Endodermal cell (in vitro differentiated cells): ENCODE measurements around the gene IL17D. TPM values are rescaled to one million over a fixed set of nuclear protein-coding genes. Genes with fewer than 3 reads are reported as not detected.

ENCODE experiments used
- DNase-seq: peaks from one replicate; pipeline ENCODE4 v3.0.0-alpha.2; 2017
- H3K27ac ChIP-seq: 2 replicates; pipeline ENCODE4 v1.5.1; 2013; ENCODE audit warnings: mild to moderate bottlenecking, low read depth, low read length, moderate library complexity
- H3K27me3 ChIP-seq: 2 replicates; pipeline ENCODE4 v1.6.1; 2013; ENCODE audit warnings: mild to moderate bottlenecking, low read length, moderate library complexity; ENCODE audit not compliant: insufficient read depth, control insufficient read depth, poor library complexity, severe bottlenecking
- H3K36me3 ChIP-seq: 2 replicates; pipeline ENCODE4 v1.7.0; 2013; ENCODE audit warnings: mild to moderate bottlenecking, low read length, moderate library complexity; ENCODE audit not compliant: control insufficient read depth, insufficient read depth
- H3K4me1 ChIP-seq: one replicate; pipeline ENCODE4 v1.7.0; 2013; ENCODE audit warnings: low read length; ENCODE audit not compliant: control insufficient read depth, insufficient read depth
- H3K4me3 ChIP-seq: 2 replicates; pipeline ENCODE4 v1.5.1; 2013; ENCODE audit warnings: mild to moderate bottlenecking, low read length, moderate library complexity
- H3K9ac ChIP-seq: 2 replicates; pipeline ENCODE4 v1.6.1; 2013; ENCODE audit warnings: mild to moderate bottlenecking, low read length, moderate library complexity; ENCODE audit not compliant: poor library complexity, severe bottlenecking; ENCODE audit errors: extremely low read depth
- H3K9me3 ChIP-seq: 2 replicates; pipeline ENCODE4 v1.6.1; 2013; ENCODE audit warnings: mild to moderate bottlenecking, low read length, moderate library complexity; ENCODE audit not compliant: control insufficient read depth
- H3K27ac Mint-ChIP-seq: 2 replicates; pipeline ENCODE4 v1.8.0; 2020; ENCODE audit warnings: mixed read lengths
- H3K27me3 Mint-ChIP-seq: 2 replicates; pipeline ENCODE4 v1.8.0; 2021; ENCODE audit warnings: mild to moderate bottlenecking, mixed read lengths; ENCODE audit not compliant: insufficient read depth
- H3K36me3 Mint-ChIP-seq: 2 replicates; pipeline ENCODE4 v1.8.0; 2020; ENCODE audit warnings: low read depth, mixed read lengths
- H3K4me1 Mint-ChIP-seq: 2 replicates; pipeline ENCODE4 v1.8.0; 2020; ENCODE audit warnings: mixed read lengths
- H3K4me3 Mint-ChIP-seq: 2 replicates; pipeline ENCODE4 v1.8.0; 2020; ENCODE audit warnings: mild to moderate bottlenecking, moderate library complexity, mixed read lengths
- H3K9me3 Mint-ChIP-seq: 2 replicates; pipeline ENCODE4 v1.8.0; 2020; ENCODE audit warnings: mild to moderate bottlenecking, mixed read lengths
- WGBS, 2 experiments: methylation state at CpG; one replicate each; pipeline versions ENCODE4 v1.1.5 to v1.1.7; 2013; ENCODE audit warnings: missing lambda C conversion rate in 2 of 2, mixed read lengths in 1 of 2; ENCODE audit not compliant: insufficient coverage in 1 of 2, insufficient read length in 1 of 2; 5-methylcytosine and 5-hydroxymethylcytosine counted together
- long read RNA-seq, 4 experiments: library from polyadenylated mRNA in 2 of 4; library from RNA in 1 of 4; library from capped mRNA in 1 of 4; stranded (forward) in 3 of 4; unstranded in 1 of 4; transcript quantifications; one replicate each; pipeline ENCODE4 v2.0.0, GENCODE V29; 2020 to 2021; ENCODE audit warnings: inconsistent platforms in 1 of 4
- polyA plus RNA-seq, 2 experiments: library from polyadenylated mRNA; stranded (reverse); fragments of 50-300 nt; gene quantifications; one replicate each; pipeline ENCODE4 v1.2.3, GENCODE V29; 2013
- total RNA-seq, 2 donors: library from RNA; stranded (reverse); fragmentation: NEBNext Ultra II Directional in 1 of 2; extraction: Animal tissue kit (Norgen Biotek cat#: 25700) in 1 of 2; gene quantifications; 2 replicates in 1 of 2; 3 replicates in 1 of 2; pipeline ENCODE4 v1.2.1, GENCODE V29; 2021
- TF ChIP-seq, protein P1 (sequence below): fragments of 200-600 bp; sonication (generic); conservative IDR thresholded peaks from 2 replicates; pipeline ENCODE4 v1.5.0; 2021; ENCODE audit warnings: antibody characterized with exemption, mild to moderate bottlenecking

Gene IL17D, protein sequence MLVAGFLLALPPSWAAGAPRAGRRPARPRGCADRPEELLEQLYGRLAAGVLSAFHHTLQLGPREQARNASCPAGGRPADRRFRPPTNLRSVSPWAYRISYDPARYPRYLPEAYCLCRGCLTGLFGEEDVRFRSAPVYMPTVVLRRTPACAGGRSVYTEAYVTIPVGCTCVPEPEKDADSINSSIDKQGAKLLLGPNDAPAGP
- under 1 TPM; 0.33 to 0.88 TPM for total RNA-seq
- polyA plus RNA-seq (2013, experiment 1 of 2) = 1.5 TPM
- 0.95 TPM for polyA plus RNA-seq (2013, experiment 2 of 2)
- long read RNA-seq, experiment 1, partial matches to known transcripts = 0 of 1 reads
- long read RNA-seq, experiment 1, other reads (novel, unspliced or antisense) = 1 of 1 reads
- long read RNA-seq, experiment 2, partial matches to known transcripts = 1 of 2 reads
- long read RNA-seq, experiment 2, other reads (novel, unspliced or antisense) = 1 of 2 reads
- long read RNA-seq, experiment 3, partial matches to known transcripts = 0 of 1 reads
- long read RNA-seq, experiment 3, other reads (novel, unspliced or antisense) = 1 of 1 reads
- long read RNA-seq, experiment 4 = 0 reads

- H3K36me3 ChIP-seq = no peaks in the 10 kb centered on the region
- H3K27ac Mint-ChIP-seq = peak within 1 kb of the TSS; percentile 33
- H3K36me3 Mint-ChIP-seq = no peaks in the 10 kb centered on the region
- H3K27me3 Mint-ChIP-seq = peaks cover 62% of the 10 kb centered on the region
- no peak within 1 kb of the TSS for H3K27ac ChIP-seq
- no peaks in the 10 kb centered on the region for H3K9me3 ChIP-seq
- H3K27me3 ChIP-seq = peaks cover 30% of the 10 kb centered on the region
- H3K9ac ChIP-seq = peak within 1 kb of the TSS; percentile 44
- TF ChIP-seq, protein P1, sequence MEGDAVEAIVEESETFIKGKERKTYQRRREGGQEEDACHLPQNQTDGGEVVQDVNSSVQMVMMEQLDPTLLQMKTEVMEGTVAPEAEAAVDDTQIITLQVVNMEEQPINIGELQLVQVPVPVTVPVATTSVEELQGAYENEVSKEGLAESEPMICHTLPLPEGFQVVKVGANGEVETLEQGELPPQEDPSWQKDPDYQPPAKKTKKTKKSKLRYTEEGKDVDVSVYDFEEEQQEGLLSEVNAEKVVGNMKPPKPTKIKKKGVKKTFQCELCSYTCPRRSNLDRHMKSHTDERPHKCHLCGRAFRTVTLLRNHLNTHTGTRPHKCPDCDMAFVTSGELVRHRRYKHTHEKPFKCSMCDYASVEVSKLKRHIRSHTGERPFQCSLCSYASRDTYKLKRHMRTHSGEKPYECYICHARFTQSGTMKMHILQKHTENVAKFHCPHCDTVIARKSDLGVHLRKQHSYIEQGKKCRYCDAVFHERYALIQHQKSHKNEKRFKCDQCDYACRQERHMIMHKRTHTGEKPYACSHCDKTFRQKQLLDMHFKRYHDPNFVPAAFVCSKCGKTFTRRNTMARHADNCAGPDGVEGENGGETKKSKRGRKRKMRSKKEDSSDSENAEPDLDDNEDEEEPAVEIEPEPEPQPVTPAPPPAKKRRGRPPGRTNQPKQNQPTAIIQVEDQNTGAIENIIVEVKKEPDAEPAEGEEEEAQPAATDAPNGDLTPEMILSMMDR = no peak
- peaks cover 5% of the 10 kb centered on the region for H3K4me1 ChIP-seq
- peak within 1 kb of the TSS; percentile 82 for H3K4me3 ChIP-seq
- H3K4me3 Mint-ChIP-seq = peak within 1 kb of the TSS; percentile 81
- WGBS, 2 experiments = 2 to 3% methylated on average over 25 to 94 of the region's 94 CpGs
- no peaks in the 10 kb centered on the region for H3K9me3 Mint-ChIP-seq
- DNase-seq = peak; percentile 79
- H3K4me1 Mint-ChIP-seq = no peaks in the 10 kb centered on the region
Measured at GRCh38 chr13:20702915-20703779, at the start of gene IL17D. Gene IL17D (plus strand): TSS chr13:20703699. CDS start chr13:20704002, 303 bp downstream.

GRCh38 chr13:20654156-20654555 lies 49.3 kb upstream of the IL17D start:
- peaks cover 6% of the 10 kb centered on the region for H3K4me1 Mint-ChIP-seq
- Histone ChIP-seq H3K36me3 (no peaks in the 10 kb centered on the region), H3K27ac (no peak overlapping the region), H3K9ac (no peak overlapping the region), H3K9me3 (peaks cover 9% of the 10 kb centered on the region), H3K4me1 (no peaks in the 10 kb centered on the region), H3K4me3 (no peak overlapping the region), H3K27me3 (no peaks in the 10 kb centered on the region)
- TF ChIP-seq, protein P1 = no peak
- 92% methylated on average over 1 of the region's 1 CpG; no CpG with 5 or more reads in 1 of the 2 experiments for WGBS, 2 experiments
- H3K27ac Mint-ChIP-seq = no peak overlapping the region
- peaks cover 5% of the 10 kb centered on the region for H3K9me3 Mint-ChIP-seq
- H3K27me3 Mint-ChIP-seq = no peaks in the 10 kb centered on the region
- no peak for DNase-seq
- H3K36me3 Mint-ChIP-seq = peaks cover 26% of the 10 kb centered on the region
- H3K4me3 Mint-ChIP-seq = no peak overlapping the region

DNA sequence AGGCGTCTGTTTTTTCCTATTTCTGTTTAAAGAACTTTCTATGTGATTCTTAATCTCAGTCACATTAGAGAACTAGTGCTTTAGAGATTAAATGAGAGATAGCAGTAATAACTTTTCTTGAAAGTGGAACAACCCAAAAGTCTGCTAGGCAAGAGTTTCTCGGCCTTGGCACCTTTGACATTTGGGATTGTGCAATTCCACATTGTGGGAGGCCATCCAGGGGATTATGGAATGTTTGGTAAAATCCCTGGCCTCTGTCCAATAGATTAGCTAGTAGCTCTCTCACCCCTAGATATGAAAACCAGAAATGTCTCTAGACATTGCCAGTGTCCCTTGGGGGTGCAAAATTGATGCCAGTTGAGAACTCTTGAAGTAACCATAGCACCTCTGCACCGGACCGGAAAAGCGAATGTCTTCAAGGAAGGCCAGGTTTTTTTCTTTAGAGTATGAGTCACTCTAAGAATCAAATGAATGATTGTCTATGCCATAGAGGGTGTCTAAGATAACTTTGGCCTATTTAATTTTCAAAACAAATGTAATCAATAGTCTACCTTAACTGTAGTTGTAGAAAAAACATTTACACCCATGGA lies 45.0 kb upstream of the IL17D start:
- H3K4me1 Mint-ChIP-seq = no peaks in the 10 kb centered on the region
- no peaks in the 10 kb centered on the region for H3K27me3 Mint-ChIP-seq
- DNase-seq = no peak
- H3K9ac ChIP-seq = no peak overlapping the region
- no peaks in the 10 kb centered on the region for H3K27me3 ChIP-seq
- no peaks in the 10 kb centered on the region for H3K4me1 ChIP-seq
- H3K9me3 Mint-ChIP-seq = no peaks in the 10 kb centered on the region
- H3K36me3 Mint-ChIP-seq = peaks cover 18% of the 10 kb centered on the region
- H3K4me3 ChIP-seq = no peak overlapping the region
- H3K36me3 ChIP-seq = no peaks in the 10 kb centered on the region
- no peaks in the 10 kb centered on the region for H3K9me3 ChIP-seq
- no peak overlapping the region for H3K27ac ChIP-seq
- 62 to 75% methylated on average over 4 to 5 of the region's 5 CpGs for WGBS, 2 experiments
- H3K27ac Mint-ChIP-seq = no peak overlapping the region
- no peak overlapping the region for H3K4me3 Mint-ChIP-seq
- TF ChIP-seq, protein P1 = no peak
